BE2C (cell line): ENCODE measurements around the gene SLC19A2.

Experiments
- DNase-seq: peaks from one replicate; pipeline ENCODE4 v3.0.0-alpha.2; 2020
- H3K27me3 ChIP-seq: fragments of 250-450 bp; sonication (Bioruptor Pico); 2 replicates; pipeline ENCODE4 v1.5.1; 2020; ENCODE audit warnings: mild to moderate bottlenecking
- H3K36me3 ChIP-seq: fragments of 250-450 bp; sonication (Bioruptor Pico); 2 replicates; pipeline ENCODE4 v1.5.1; 2020; ENCODE audit warnings: mild to moderate bottlenecking
- H3K4me1 ChIP-seq: fragments of 250-450 bp; sonication (Bioruptor Pico); 2 replicates; pipeline ENCODE4 v1.5.1; 2020
- H3K4me3 ChIP-seq: 2 replicates; pipeline ENCODE4 v1.5.1; 2011; ENCODE audit warnings: low read depth, low read length
- H3K9me3 ChIP-seq: fragments of 250-450 bp; sonication (Bioruptor Pico); 2 replicates; pipeline ENCODE4 v1.5.1; 2020
- CTCF ChIP-seq: IDR thresholded peaks from 2 replicates; pipeline ENCODE4 v1.5.1; 2012; ENCODE audit warnings: mild to moderate bottlenecking, low read depth, low read length

Gene SLC19A2

GRCh38 chr1:169461390-169462000 is 24.2 kb downstream of the SLC19A2 start:
- no peaks in the 10 kb centered on the region for H3K27me3 ChIP-seq
- peaks cover 5% of the 10 kb centered on the region; the same call in 1 of the 2 replicates for H3K36me3 ChIP-seq
- H3K4me1 ChIP-seq: no peaks in the 10 kb centered on the region
- H3K4me3 ChIP-seq: no peak overlapping the region
- no peak for DNase-seq
- no peaks in the 10 kb centered on the region for H3K9me3 ChIP-seq
- no peak for TF ChIP-seq CTCF

- TF ChIP-seq CTCF: no peak
- Histone ChIP-seq H3K9me3 (no peaks in the 10 kb centered on the region), H3K27me3 (no peaks in the 10 kb centered on the region), H3K36me3 (no peaks in the 10 kb centered on the region), H3K4me3 (no peak overlapping the region), H3K4me1 (no peaks in the 10 kb centered on the region)
- DNase-seq: no peak
These were observed 25.4 kb downstream of the SLC19A2 start for GRCh38 chr1:169460191-169460833.

- H3K9me3 ChIP-seq: no peaks in the 10 kb centered on the region
- no peaks in the 10 kb centered on the region for H3K36me3 ChIP-seq
- no peak overlapping the region for H3K4me3 ChIP-seq
- H3K4me1 ChIP-seq: no peaks in the 10 kb centered on the region
- peaks cover 4% of the 10 kb centered on the region; the same call in 1 of the 2 replicates for H3K27me3 ChIP-seq
- TF ChIP-seq CTCF: no peak
- no peak for DNase-seq
These were observed 28.3 kb downstream of the SLC19A2 start for GRCh38 chr1:169457443-169457842.

- no peaks in the 10 kb centered on the region for H3K36me3 ChIP-seq
- peaks cover 4% of the 10 kb centered on the region; the same call in 1 of the 2 replicates for H3K27me3 ChIP-seq
- no peak for DNase-seq
- TF ChIP-seq CTCF: no peak
- H3K4me1 ChIP-seq: no peaks in the 10 kb centered on the region
- no peak overlapping the region for H3K4me3 ChIP-seq
- no peaks in the 10 kb centered on the region for H3K9me3 ChIP-seq
These were observed 29.7 kb downstream of the SLC19A2 start for GRCh38 chr1:169456029-169456428.

GRCh38 chr1:169452921-169453320 is 32.8 kb downstream of the SLC19A2 start:
- TF ChIP-seq CTCF: no peak
- Histone ChIP-seq H3K36me3 (no peaks in the 10 kb centered on the region), H3K4me3 (no peak overlapping the region), H3K4me1 (no peaks in the 10 kb centered on the region), H3K9me3 (no peaks in the 10 kb centered on the region), H3K27me3 (peaks cover 4% of the 10 kb centered on the region; the same call in 1 of the 2 replicates)
- DNase-seq: no peak

- Histone ChIP-seq H3K4me3 (no peak overlapping the region), H3K36me3 (no peaks in the 10 kb centered on the region), H3K4me1 (no peaks in the 10 kb centered on the region), H3K9me3 (no peaks in the 10 kb centered on the region), H3K27me3 (peaks cover 8% of the 10 kb centered on the region; the same call in 1 of the 2 replicates)
- no peak for DNase-seq
- TF ChIP-seq CTCF: no peak
These were observed 34.4 kb downstream of the SLC19A2 start for GRCh38 chr1:169451218-169451824.
